Activated CD8-positive, alpha-beta memory T cell treated with anti-CD3 and anti-CD28 coated beads, Interleukin-2, amount 50 U/mL, for 24 hours (primary cell): ENCODE results near the gene ICAM3.
"Not testable (repeated sequence)": the region's sequence is repeated elsewhere in the genome, so short reads cannot be mapped to it uniquely, and the experiment has no call there.

Experiments used
- DNase-seq: peaks from one replicate; pipeline ENCODE4 v3.0.0-alpha.2; 2020; ENCODE audit errors: extremely low read depth

Gene ICAM3

DNA sequence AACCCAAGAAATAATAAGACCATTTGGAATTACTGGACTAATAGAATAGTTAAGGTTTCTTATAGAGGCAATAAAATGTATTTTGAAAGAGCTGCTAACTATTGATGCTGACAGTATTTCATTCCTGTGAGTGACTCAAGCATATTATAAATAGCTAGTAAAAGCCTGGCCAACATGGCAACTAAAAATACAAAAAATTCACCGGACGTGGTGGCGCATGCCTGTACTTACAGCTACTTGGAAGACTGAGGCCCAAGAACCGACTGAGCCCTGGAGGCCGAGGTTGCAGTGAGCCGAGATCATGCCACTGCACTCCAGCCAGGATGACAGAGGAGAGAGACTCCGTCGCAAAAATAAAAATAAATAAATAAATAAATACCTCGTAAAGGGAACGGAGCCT lies 5.4 kb upstream of the ICAM3 start:
- DNase-seq: no peak

- no peak for DNase-seq
Measured at GRCh38 chr19:10343495-10343894, 4.1 kb upstream of the ICAM3 start.

DNA sequence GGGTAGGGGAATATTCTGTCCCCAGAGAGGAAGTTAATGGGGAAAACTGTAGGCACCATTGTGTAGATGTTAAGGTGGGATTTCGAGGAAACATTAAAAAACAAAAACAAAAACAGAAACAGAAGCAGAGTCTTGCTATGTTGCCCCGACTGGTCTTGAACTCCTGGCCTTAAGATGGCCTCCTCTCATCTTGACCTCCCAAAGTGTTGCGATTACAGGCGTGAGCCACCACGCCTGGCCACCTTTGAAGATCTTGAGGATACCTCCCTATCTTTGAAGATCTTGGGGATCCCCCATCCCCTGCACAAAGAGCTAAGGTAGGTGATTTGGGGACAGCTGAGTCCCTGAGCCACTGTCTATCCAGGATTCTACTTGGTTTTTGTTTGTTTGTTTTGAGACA lies 553 bp upstream of the ICAM3 start:
- DNase-seq: no peak

DNA sequence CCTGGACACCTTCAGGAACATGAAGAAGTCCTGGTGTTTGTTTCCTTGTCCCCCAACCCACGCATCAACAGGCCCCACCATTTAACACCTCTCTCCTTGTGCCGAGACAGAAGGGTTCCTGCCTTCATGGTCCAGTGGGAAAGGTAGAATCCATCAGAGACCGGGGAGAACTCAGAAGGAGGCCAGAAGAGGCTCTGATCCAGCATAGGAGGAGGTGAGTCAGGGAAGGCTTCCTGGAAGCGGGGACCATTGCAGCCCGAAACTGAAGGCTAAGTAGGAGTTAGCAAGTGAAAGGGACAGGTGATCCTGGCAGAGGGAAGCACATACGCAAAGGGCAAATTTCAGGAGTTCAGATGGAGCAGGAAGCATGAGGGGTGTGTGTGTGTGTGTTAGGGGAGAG lies 484 bp downstream of the ICAM3 start:
- DNase-seq: no peak

DNA sequence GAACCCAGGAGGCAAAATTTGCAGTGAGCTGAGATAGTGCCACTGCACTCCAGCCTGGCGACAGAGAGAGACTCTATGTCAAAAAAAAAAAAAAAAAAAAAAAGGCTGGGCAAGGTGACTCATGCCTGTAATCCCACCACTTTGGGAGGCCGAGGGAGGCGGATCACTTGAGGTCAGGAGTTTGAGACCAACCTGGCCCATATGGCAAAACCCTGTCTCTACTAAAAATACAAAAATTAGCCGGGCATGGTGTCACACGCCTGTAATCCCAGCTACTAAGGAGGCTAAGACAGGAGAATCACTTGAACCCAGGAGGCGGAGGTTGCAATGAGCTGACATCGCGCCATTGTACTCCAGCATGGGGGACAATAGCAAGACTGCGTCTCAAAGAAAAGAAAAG lies 2.7 kb downstream of the ICAM3 start:
- DNase-seq: not testable (repeated sequence)

DNA sequence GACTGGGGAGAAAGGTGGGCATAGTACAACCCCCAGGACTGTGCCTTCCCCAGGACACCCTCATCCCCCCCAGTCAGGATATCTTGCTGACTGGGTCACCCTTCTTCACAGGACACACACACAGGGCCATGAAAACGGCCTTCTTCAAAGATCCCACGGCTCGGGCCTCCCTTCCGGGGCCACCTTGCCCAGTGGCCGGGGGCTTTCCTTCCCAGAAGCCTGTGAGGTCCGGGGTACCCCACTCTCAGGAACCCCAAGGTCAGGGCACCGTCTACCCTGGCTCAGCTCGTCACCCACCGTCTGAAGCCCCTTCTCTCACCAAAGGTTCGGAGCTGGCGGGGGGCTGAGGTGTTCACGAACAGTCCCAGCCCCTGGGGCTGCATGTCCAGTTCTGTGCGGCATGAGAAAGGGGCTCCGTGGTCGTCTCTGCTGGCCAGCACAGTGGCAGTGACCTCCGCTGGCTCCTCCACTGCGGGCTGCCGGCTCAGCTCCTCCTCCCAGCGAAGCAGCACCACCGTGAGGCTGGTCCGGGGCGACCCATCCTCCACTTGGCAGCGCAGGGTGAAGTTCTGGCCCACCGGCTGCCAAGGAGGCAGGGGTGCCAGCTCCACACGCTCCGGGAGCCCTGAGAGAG lies 4.0 kb downstream of the ICAM3 start:
- no peak for DNase-seq

DNA sequence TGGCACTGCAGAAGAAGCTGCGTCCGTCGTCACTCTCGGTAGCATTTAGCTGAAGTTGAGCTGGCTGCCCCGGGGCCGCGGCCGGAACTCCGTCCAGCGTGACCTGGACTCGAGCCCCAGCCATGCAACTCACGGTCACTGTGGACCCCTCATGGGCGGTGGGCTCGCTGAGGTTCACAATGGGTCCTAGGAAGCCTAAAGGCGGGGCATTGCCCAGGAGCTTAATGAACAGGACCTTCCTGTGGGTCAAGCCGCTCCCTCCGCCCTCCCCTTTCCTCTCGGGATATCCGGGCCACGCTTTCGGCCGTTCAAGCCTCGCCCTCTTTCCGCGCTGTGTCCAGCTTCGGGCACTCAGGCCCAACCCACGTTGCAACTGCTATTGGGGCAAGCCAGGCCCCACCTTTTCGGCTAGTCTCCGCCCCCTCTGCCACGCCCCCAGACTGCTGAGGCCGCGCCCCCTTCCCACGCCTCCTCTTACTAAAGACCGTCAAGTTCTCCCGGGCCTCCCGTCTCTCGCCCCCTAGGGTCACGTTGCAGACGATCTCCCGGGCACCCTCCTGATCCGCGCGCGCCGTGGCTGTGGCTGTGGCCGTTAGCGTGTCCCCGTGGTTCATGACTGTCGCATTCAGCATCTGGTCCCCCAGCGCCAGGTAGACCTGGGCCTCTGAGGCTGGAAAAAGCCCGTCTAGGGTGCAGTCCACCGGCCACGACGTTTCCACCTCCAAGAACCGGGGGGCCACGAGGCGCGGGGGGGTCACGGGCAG lies 4.7 kb downstream of the ICAM3 start:
- DNase-seq: no peak

- DNase-seq: no peak
Measured at GRCh38 chr19:10333758-10334587, 5.5 kb downstream of the ICAM3 start.

GRCh38 chr19:10332965-10333757 lies 6.3 kb downstream of the ICAM3 start, which contains the start of gene RAVER1:
Gene RAVER1, minus strand, starts transcription at chr19:10333529. Its CDS starts 22 bp downstream, at chr19:10333507.
- DNase-seq: peak; percentile 94

- no peak for DNase-seq
Measured at GRCh38 chr19:10332158-10332964, 7.1 kb downstream of the ICAM3 start.

GRCh38 chr19:10329555-10329954 lies 9.9 kb downstream of the ICAM3 start:
- DNase-seq: no peak

DNA sequence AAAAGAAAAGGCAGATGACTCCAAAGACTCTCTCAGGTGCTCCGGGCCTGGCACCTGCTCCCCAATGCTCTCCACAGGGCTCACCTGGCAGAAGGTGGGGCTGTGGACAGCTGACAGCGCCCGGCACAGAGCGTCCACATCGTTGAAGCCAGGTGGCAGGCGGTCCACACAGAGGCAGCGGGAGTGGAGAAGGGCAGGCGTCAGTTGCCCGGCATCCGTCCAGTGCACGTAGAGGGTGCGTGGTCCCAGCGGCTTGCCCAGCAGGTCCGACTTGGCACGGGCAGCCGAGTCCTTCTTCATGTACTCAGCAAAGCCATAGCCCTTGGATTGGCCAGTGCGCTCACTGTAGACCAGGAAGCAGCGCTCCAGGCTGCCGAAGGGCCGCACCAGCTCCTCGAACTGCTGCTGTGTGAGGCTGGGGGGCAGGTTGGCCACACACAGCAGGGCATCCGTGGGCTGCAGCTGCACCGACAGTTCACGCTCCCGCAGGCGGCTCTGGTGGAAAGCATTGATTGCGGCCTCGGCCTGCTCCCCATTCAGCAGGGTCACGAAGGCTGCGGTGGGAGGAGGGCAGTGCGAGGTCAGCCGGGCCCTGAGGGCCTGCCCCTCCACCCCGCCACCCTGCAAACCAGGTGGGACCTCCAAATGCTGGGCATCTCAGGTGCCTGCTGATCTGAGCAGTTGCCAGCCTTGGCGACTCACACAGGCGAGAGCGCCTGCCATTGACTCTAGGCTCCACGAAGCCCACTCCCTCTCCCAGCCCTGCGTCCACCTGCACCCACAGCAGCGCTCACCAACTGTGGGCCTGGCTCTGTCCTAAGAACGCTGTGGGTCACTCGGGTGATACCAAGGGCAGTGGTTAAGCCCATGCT lies 10.6 kb downstream of the ICAM3 start:
- no peak for DNase-seq

DNA sequence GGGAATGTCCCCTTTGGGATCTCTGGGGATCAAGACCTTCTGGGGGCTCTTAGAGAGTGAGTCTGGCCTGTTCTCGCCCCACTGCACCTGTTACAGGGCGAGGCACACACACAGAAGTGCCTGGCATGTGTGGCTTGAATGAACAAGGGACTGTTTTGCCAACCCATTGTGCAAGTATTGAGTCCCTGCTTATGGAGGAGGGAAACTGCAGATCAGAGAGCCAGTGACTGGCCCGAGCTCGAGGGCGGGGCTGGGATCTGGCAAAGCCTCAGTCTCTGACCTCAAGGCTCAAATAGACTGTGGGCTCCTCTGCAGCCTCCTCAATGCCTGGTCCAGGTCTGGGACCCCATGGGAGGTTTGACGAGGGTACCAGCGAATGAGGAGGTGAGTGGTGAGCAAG lies 11.6 kb downstream of the ICAM3 start:
- DNase-seq: no peak

GRCh38 chr19:10325732-10326131 lies 13.7 kb downstream of the ICAM3 start:
- no peak for DNase-seq

GRCh38 chr19:10321874-10322835 lies 17.3 kb downstream of the ICAM3 start:
- no peak for DNase-seq

DNA sequence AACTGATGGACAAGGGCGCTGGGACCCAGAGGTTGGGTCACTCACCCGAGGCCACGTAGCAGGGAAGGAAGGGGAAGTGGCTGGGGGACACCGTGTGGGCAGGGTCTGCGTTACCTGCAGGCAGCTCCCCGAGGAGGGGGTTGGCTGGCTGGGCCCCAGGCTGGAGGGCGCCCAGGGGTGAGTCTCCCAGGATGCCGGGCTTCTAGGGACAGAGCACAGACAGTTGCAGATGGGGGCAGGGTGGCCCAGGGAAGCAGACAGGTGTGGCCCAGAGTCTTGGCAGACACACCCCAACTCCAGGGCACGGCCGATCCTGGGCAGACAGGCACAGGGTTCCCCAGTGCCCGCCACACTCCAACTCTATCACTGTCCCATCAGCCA lies 18.0 kb downstream of the ICAM3 start:
- no peak for DNase-seq

- DNase-seq: no peak
Measured at GRCh38 chr19:10320602-10321416, 18.6 kb downstream of the ICAM3 start.
